Measurements from ENCODE around the gene FLYWCH1. TPM values are rescaled to one million over a fixed set of nuclear protein-coding genes. Genes with fewer than 3 reads are reported as not detected.

The FLYWCH1 gene
- total RNA-seq, 1 donor from 2014 or later, result 5.1 TPM

- Histone ChIP-seq H3K79me2 (ENCODE audit: low read depth) (no peaks in the 10 kb centered on the region), H3K4me3 (no peak overlapping the region), H3K9me3 (ENCODE audit: low read depth) (no peaks in the 10 kb centered on the region), H3F3A (ENCODE audit: low read depth) (no peaks in the 10 kb centered on the region), H3K27me3 (no peaks in the 10 kb centered on the region), H3K4me1 (no peaks in the 10 kb centered on the region), H4K20me1 (ENCODE audit: low read depth) (no peaks in the 10 kb centered on the region), H3K36me3 (no peaks in the 10 kb centered on the region), H3K4me2 (no peak overlapping the region), H3K9ac (no peak overlapping the region), H2AFZ (replicated peaks) (no peak overlapping the region), H3K27ac (no peak overlapping the region)
- Mint-ChIP-seq H3K4me3 (no peak overlapping the region), H3K9me3 (no peaks in the 10 kb centered on the region), H3K27ac (no peak overlapping the region), H3K27me3 (ENCODE audit: insufficient read depth, low read depth) (peaks cover 2% of the 10 kb centered on the region), H3K4me1 (no peaks in the 10 kb centered on the region), H3K36me3 (no peaks in the 10 kb centered on the region)
- TF ChIP-seq CTCF (IDR thresholded peaks at IDR 0.05) (no peak), EZH2 (IDR thresholded peaks at IDR 0.05) (no peak), EZH2phosphoT487 (IDR thresholded peaks at IDR 0.05) (no peak)
- DNase-seq (ENCODE audit: low spot score), result no peak
These were observed 84.6 kb downstream of the FLYWCH1 start for GRCh38 chr16:2996298-2996697.

GRCh38 chr16:2999929-3000328, 88.2 kb downstream of the FLYWCH1 start:
- Mint-ChIP-seq H3K27ac (no peak overlapping the region), H3K4me1 (peaks cover 2% of the 10 kb centered on the region), H3K27me3 (ENCODE audit: insufficient read depth, low read depth) (peaks cover 8% of the 10 kb centered on the region), H3K9me3 (peaks cover 2% of the 10 kb centered on the region), H3K4me3 (peak overlapping the region; percentile 13), H3K36me3 (no peaks in the 10 kb centered on the region)
- TF ChIP-seq EZH2phosphoT487 (IDR thresholded peaks at IDR 0.05) (no peak), EZH2 (IDR thresholded peaks at IDR 0.05) (no peak), CTCF (IDR thresholded peaks at IDR 0.05) (no peak)
- no peak overlapping the region for H3K4me3 ChIP-seq
- no peak overlapping the region for H3K9ac ChIP-seq
- H2AFZ ChIP-seq (replicated peaks), result no peak overlapping the region
- no peak overlapping the region for H3K4me2 ChIP-seq
- H3K36me3 ChIP-seq, result no peaks in the 10 kb centered on the region
- no peak overlapping the region for H3K27ac ChIP-seq
- H3K4me1 ChIP-seq, result no peaks in the 10 kb centered on the region
- peaks cover 3% of the 10 kb centered on the region for H4K20me1 ChIP-seq (ENCODE audit: low read depth)
- H3K9me3 ChIP-seq (ENCODE audit: low read depth), result no peaks in the 10 kb centered on the region
- peaks cover 3% of the 10 kb centered on the region for H3F3A ChIP-seq (ENCODE audit: low read depth)
- H3K79me2 ChIP-seq (ENCODE audit: low read depth), result no peaks in the 10 kb centered on the region
- peaks cover 4% of the 10 kb centered on the region for H3K27me3 ChIP-seq
- DNase-seq (ENCODE audit: low spot score), result no peak

GRCh38 chr16:3000540-3000939, 88.8 kb downstream of the FLYWCH1 start:
- Histone ChIP-seq H3K36me3 (no peaks in the 10 kb centered on the region), H3K27ac (no peak overlapping the region), H3F3A (ENCODE audit: low read depth) (peaks cover 9% of the 10 kb centered on the region), H3K4me3 (no peak overlapping the region), H3K79me2 (ENCODE audit: low read depth) (no peaks in the 10 kb centered on the region), H3K4me2 (no peak overlapping the region), H3K9ac (no peak overlapping the region), H3K4me1 (no peaks in the 10 kb centered on the region), H2AFZ (replicated peaks) (no peak overlapping the region), H4K20me1 (ENCODE audit: low read depth) (peaks cover 8% of the 10 kb centered on the region), H3K27me3 (peaks cover 10% of the 10 kb centered on the region), H3K9me3 (ENCODE audit: low read depth) (no peaks in the 10 kb centered on the region)
- H3K36me3 Mint-ChIP-seq, result no peaks in the 10 kb centered on the region
- peaks cover 2% of the 10 kb centered on the region for H3K9me3 Mint-ChIP-seq
- H3K4me3 Mint-ChIP-seq, result no peak overlapping the region
- H3K4me1 Mint-ChIP-seq, result peaks cover 4% of the 10 kb centered on the region
- H3K27me3 Mint-ChIP-seq (ENCODE audit: insufficient read depth, low read depth), result peaks cover 11% of the 10 kb centered on the region
- H3K27ac Mint-ChIP-seq, result no peak overlapping the region
- TF ChIP-seq CTCF (IDR thresholded peaks at IDR 0.05) (no peak), EZH2phosphoT487 (IDR thresholded peaks at IDR 0.05) (no peak), EZH2 (IDR thresholded peaks at IDR 0.05) (no peak)
- no peak for DNase-seq (ENCODE audit: low spot score)

Small RNA genes lying within 50 kb of the gene (small RNA-seq; reads per million reads assigned to genes)
- gene LINC00514, result not detected

Other genes starting within 250 kb of the FLYWCH1 start
- 21.6 and 34.5 TPM in 2 replicates for gene KCTD5, start 229.4 kb upstream of the FLYWCH1 start, total RNA-seq (ENCODE audit: low replicate concordance)
- 1.8 and 5.1 TPM in 2 replicates for gene PRSS27, start 191.7 kb upstream of the FLYWCH1 start, total RNA-seq (ENCODE audit: low replicate concordance)
- gene SRRM2, start 159.3 kb upstream of the FLYWCH1 start, total RNA-seq (ENCODE audit: low replicate concordance), result 82.3 and 119 TPM in 2 replicates
- gene ELOB, start 134.7 kb upstream of the FLYWCH1 start, total RNA-seq (ENCODE audit: low replicate concordance), result 210 and 402 TPM in 2 replicates
- gene PRSS33, start 124.4 kb upstream of the FLYWCH1 start, total RNA-seq (ENCODE audit: low replicate concordance), result 0.40 and 0.73 TPM in 2 replicates
- gene PRSS41, start 113.5 kb upstream of the FLYWCH1 start, total RNA-seq (ENCODE audit: low replicate concordance), result not detected in 2 replicates
- not detected in 2 replicates for gene PRSS21, start 94.7 kb upstream of the FLYWCH1 start, total RNA-seq (ENCODE audit: low replicate concordance)
- gene ZG16B, start 81.6 kb upstream of the FLYWCH1 start, total RNA-seq (ENCODE audit: low replicate concordance), result not detected in 2 replicates
- gene PRSS22, start 53.8 kb upstream of the FLYWCH1 start, total RNA-seq (ENCODE audit: low replicate concordance), result not detected in 2 replicates
- gene FLYWCH2, start 28.7 kb upstream of the FLYWCH1 start, total RNA-seq (ENCODE audit: low replicate concordance), result 15.8 and 46.5 TPM in 2 replicates
- 0.51 and 5.6 TPM in 2 replicates for gene KREMEN2, start 52.3 kb downstream of the FLYWCH1 start, total RNA-seq (ENCODE audit: low replicate concordance)
- 3.3 and 15.4 TPM in 2 replicates for gene PAQR4, start 57.4 kb downstream of the FLYWCH1 start, total RNA-seq (ENCODE audit: low replicate concordance)
- gene PKMYT1, start 68.5 kb downstream of the FLYWCH1 start, total RNA-seq (ENCODE audit: low replicate concordance), result 4.6 and 38.5 TPM in 2 replicates
- not detected in 2 replicates for gene CLDN9, start 101.0 kb downstream of the FLYWCH1 start, total RNA-seq (ENCODE audit: low replicate concordance)
- gene CLDN6, start 106.3 kb downstream of the FLYWCH1 start, total RNA-seq (ENCODE audit: low replicate concordance), result 31.6 and 60.0 TPM in 2 replicates
- gene TNFRSF12A, start 108.4 kb downstream of the FLYWCH1 start, total RNA-seq (ENCODE audit: low replicate concordance), result 6.7 and 14.3 TPM in 2 replicates
- 1.6 and 15.7 TPM in 2 replicates for gene HCFC1R1, start 112.0 kb downstream of the FLYWCH1 start, total RNA-seq (ENCODE audit: low replicate concordance)
- 16.6 and 28.6 TPM in 2 replicates for gene THOC6, start 112.1 kb downstream of the FLYWCH1 start, total RNA-seq (ENCODE audit: low replicate concordance)
- 0.12 TPM in 1 of 2 replicates, not detected in the other for gene BICDL2, start 125.0 kb downstream of the FLYWCH1 start, total RNA-seq (ENCODE audit: low replicate concordance)
- 0.58 and 0.62 TPM in 2 replicates for gene MMP25, start 134.6 kb downstream of the FLYWCH1 start, total RNA-seq (ENCODE audit: low replicate concordance)
- 1.4 TPM in 1 of 2 replicates, not detected in the other for gene IL32, start 153.7 kb downstream of the FLYWCH1 start, total RNA-seq (ENCODE audit: low replicate concordance)
- gene ZSCAN10, start 187.4 kb downstream of the FLYWCH1 start, total RNA-seq (ENCODE audit: low replicate concordance), result 5.4 and 16.2 TPM in 2 replicates
- 5.4 and 19.6 TPM in 2 replicates for gene ZNF205, start 200.7 kb downstream of the FLYWCH1 start, total RNA-seq (ENCODE audit: low replicate concordance)
- 1.3 and 4.0 TPM in 2 replicates for gene ZNF213, start 223.1 kb downstream of the FLYWCH1 start, total RNA-seq (ENCODE audit: low replicate concordance)